Activated B cell treated with CpG ODN at 0.5 μM for 24 hours (primary cell): Measurements from ENCODE around the gene FNIP1. TPM values are rescaled to one million over a fixed set of nuclear protein-coding genes. Genes with fewer than 3 reads are reported as not detected.

Experiments
- ATAC-seq: fragments of 200-7000 bp; cut with Tn5 transposase; one replicate; pipeline ENCODE4 v1.10.0; 2021; ENCODE audit warnings: low read depth, mild to moderate bottlenecking, moderate library complexity
- CTCF ChIA-PET: fragments of 350-600 bp; sonication (Branson Sonifier 250); formaldehyde crosslinking; loops from one replicate; lab custom pipeline; 2021; ENCODE audit warnings: antibody characterized with exemption; lab: Charles Lee
- POLR2A ChIA-PET: fragments of 350-600 bp; sonication (Branson Sonifier 250); formaldehyde crosslinking; loops from one replicate; lab custom pipeline; 2021; ENCODE audit warnings: antibody characterized with exemption; lab: Charles Lee
- DNase-seq: peaks from one replicate; pipeline ENCODE4 v3.0.0; 2022
- H3K27ac Mint-ChIP-seq: one replicate; pipeline ENCODE4 v1.8.0; 2020; ENCODE audit warnings: mixed read lengths
- H3K27me3 Mint-ChIP-seq: one replicate; pipeline ENCODE4 v1.8.0; 2021; ENCODE audit warnings: mixed read lengths
- H3K36me3 Mint-ChIP-seq: one replicate; pipeline ENCODE4 v1.8.0; 2021; ENCODE audit warnings: low read depth, mixed read lengths
- H3K4me1 Mint-ChIP-seq: one replicate; pipeline ENCODE4 v1.8.0; 2021; ENCODE audit warnings: mixed read lengths
- H3K4me3 Mint-ChIP-seq: one replicate; pipeline ENCODE4 v1.8.0; 2020; ENCODE audit warnings: mild to moderate bottlenecking, mixed read lengths
- H3K9me3 Mint-ChIP-seq: one replicate; pipeline ENCODE4 v1.8.0; 2020; ENCODE audit warnings: mixed read lengths
- intact Hi-C: fragments of 100-400 bp; cut with micrococcal nuclease; formaldehyde crosslinking; loops from one replicate; pipeline ENCODE4 v1.15.1; 2024
- total RNA-seq: library from RNA; stranded (reverse); gene quantifications from 2 replicates; pipeline ENCODE4 v1.2.3, GENCODE V29; 2022
- TF ChIP-seq, protein P1 (sequence below): fragments of 200-600 bp; IDR thresholded peaks from one replicate; pipeline ENCODE4 v1.8.0; 2022; ENCODE audit warnings: antibody characterized with exemption, mild to moderate bottlenecking

Gene FNIP1
- total RNA-seq, 1 donor from 2014 or later, result 34.0 TPM

GRCh38 chr5:131794586-131794985 is 2.2 kb downstream of the FNIP1 start:
- ATAC-seq, result no peak
- TF ChIP-seq, protein P1, sequence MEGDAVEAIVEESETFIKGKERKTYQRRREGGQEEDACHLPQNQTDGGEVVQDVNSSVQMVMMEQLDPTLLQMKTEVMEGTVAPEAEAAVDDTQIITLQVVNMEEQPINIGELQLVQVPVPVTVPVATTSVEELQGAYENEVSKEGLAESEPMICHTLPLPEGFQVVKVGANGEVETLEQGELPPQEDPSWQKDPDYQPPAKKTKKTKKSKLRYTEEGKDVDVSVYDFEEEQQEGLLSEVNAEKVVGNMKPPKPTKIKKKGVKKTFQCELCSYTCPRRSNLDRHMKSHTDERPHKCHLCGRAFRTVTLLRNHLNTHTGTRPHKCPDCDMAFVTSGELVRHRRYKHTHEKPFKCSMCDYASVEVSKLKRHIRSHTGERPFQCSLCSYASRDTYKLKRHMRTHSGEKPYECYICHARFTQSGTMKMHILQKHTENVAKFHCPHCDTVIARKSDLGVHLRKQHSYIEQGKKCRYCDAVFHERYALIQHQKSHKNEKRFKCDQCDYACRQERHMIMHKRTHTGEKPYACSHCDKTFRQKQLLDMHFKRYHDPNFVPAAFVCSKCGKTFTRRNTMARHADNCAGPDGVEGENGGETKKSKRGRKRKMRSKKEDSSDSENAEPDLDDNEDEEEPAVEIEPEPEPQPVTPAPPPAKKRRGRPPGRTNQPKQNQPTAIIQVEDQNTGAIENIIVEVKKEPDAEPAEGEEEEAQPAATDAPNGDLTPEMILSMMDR, result no peak
- ChIA-PET CTCF (no interaction called here), POLR2A (no interaction called here)
- H3K4me3 Mint-ChIP-seq, result peak overlapping the region; percentile 82
- H3K27me3 Mint-ChIP-seq, result no peaks in the 10 kb centered on the region
- peaks cover 23% of the 10 kb centered on the region for H3K36me3 Mint-ChIP-seq
- peaks cover 51% of the 10 kb centered on the region for H3K4me1 Mint-ChIP-seq
- no peak for DNase-seq
- no peaks in the 10 kb centered on the region for H3K9me3 Mint-ChIP-seq
- peak overlapping the region; percentile 20 for H3K27ac Mint-ChIP-seq
- intact Hi-C loops, result loop anchor here (10.0 kb wide), 4 partner anchors 50 to 1260 kb away; partner anchors contain the start of genes CDC42SE2, HSPA4 and RAD50

DNA sequence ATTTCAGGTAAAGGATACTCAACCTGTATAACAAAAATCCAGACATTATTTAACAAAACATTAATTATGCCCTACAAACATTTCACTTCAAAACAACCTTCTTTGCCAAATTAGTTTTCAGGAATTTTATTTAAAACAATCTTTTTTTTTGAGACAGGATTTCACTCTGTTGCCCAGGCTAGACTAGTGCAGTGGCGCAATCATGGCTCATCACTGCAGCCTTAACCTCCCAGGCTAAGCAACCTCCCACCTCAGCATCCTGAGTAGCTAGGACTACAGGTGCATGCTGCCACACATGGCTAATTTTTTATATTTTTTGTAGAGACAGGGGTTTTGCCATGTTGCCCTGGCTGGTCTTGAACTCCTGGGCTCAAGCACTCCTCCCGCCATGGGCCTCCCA is 3.9 kb downstream of the FNIP1 start:
- peaks cover 57% of the 10 kb centered on the region for H3K4me1 Mint-ChIP-seq
- no peaks in the 10 kb centered on the region for H3K9me3 Mint-ChIP-seq
- ChIA-PET CTCF (interaction anchor here (1.0 kb wide), 1 partner anchor 204 kb away, joined by 4 read pairs; no protein-coding TSS in a partner anchor), POLR2A (no interaction called here)
- TF ChIP-seq, protein P1, result no peak
- no peak overlapping the region for H3K4me3 Mint-ChIP-seq
- H3K27me3 Mint-ChIP-seq, result no peaks in the 10 kb centered on the region
- no peak overlapping the region for H3K27ac Mint-ChIP-seq
- ATAC-seq (no peak), DNase-seq (no peak)
- H3K36me3 Mint-ChIP-seq, result peaks cover 31% of the 10 kb centered on the region
- intact Hi-C loops, result loop anchor here (10.0 kb wide), 4 partner anchors 48 to 1262 kb away; partner anchors contain the start of genes CDC42SE2, HSPA4 and RAD50

DNA sequence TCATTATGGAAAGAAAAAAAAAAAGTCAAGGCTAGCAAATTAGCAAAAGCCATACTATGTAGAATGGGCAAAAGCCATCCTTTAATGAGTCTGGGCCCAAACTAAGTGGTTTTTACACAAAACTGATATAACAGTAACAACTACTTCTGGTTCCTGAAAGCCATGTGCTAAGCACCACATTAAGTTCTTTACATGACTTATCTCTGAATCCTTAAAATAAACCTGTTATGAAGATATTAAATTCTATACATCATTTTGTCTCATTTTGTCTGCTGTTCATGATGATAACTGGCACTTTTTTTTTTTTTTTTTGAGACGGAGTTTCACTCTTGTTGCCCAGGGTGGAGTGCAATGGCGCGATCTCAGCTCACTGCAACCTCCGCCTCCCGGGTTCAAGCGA is 5.0 kb downstream of the FNIP1 start:
- H3K27me3 Mint-ChIP-seq, result no peaks in the 10 kb centered on the region
- DNase-seq (no peak), ATAC-seq (no peak)
- peaks cover 32% of the 10 kb centered on the region for H3K36me3 Mint-ChIP-seq
- no peak overlapping the region for H3K27ac Mint-ChIP-seq
- H3K9me3 Mint-ChIP-seq, result no peaks in the 10 kb centered on the region
- intact Hi-C loops, result loop anchor here (10.0 kb wide), 4 partner anchors 47 to 1263 kb away; partner anchors contain the start of genes CDC42SE2, HSPA4 and RAD50
- H3K4me3 Mint-ChIP-seq, result no peak overlapping the region
- TF ChIP-seq, protein P1, result no peak
- CTCF ChIA-PET, result no interaction called here
- POLR2A ChIA-PET, result interaction anchor here (0.7 kb wide), 1 partner anchor 1923 kb away, joined by 4 read pairs; no protein-coding TSS in a partner anchor
- peaks cover 67% of the 10 kb centered on the region for H3K4me1 Mint-ChIP-seq

- H3K9me3 Mint-ChIP-seq, result no peaks in the 10 kb centered on the region
- H3K36me3 Mint-ChIP-seq, result peaks cover 29% of the 10 kb centered on the region
- TF ChIP-seq, protein P1, result no peak
- ChIA-PET CTCF (no interaction called here), POLR2A (interaction anchor here (0.6 to 0.7 kb wide), 2 partner anchors 161 to 164 kb away, joined by 3 to 5 read pairs; no protein-coding TSS in a partner anchor)
- H3K4me3 Mint-ChIP-seq, result no peak overlapping the region
- peaks cover 68% of the 10 kb centered on the region for H3K4me1 Mint-ChIP-seq
- intact Hi-C loops, result loop anchor here (10.0 kb wide), 4 partner anchors 46 to 1264 kb away; partner anchors contain the start of genes CDC42SE2, HSPA4 and RAD50
- no peak for DNase-seq
- H3K27me3 Mint-ChIP-seq, result no peaks in the 10 kb centered on the region
- no peak overlapping the region for H3K27ac Mint-ChIP-seq
- no peak for ATAC-seq
Measured at GRCh38 chr5:131790550-131790949, 6.3 kb downstream of the FNIP1 start.

- no peak for DNase-seq
- H3K4me1 Mint-ChIP-seq, result peaks cover 62% of the 10 kb centered on the region
- ChIA-PET CTCF (no interaction called here), POLR2A (interaction anchor here (0.7 kb wide), 1 partner anchor 164 kb away, joined by 5 read pairs; no protein-coding TSS in a partner anchor)
- TF ChIP-seq, protein P1, result no peak
- no peak for ATAC-seq
- H3K36me3 Mint-ChIP-seq, result peaks cover 27% of the 10 kb centered on the region
- no peak overlapping the region for H3K4me3 Mint-ChIP-seq
- H3K9me3 Mint-ChIP-seq, result no peaks in the 10 kb centered on the region
- no peaks in the 10 kb centered on the region for H3K27me3 Mint-ChIP-seq
- H3K27ac Mint-ChIP-seq, result no peak overlapping the region
- intact Hi-C loops, result loop anchor here (10.0 kb wide), 4 partner anchors 45 to 1265 kb away; partner anchors contain the start of genes CDC42SE2, HSPA4 and RAD50
Measured at GRCh38 chr5:131789765-131790164, 7.1 kb downstream of the FNIP1 start.
